Retinal pigment epithelial cell (primary cell): ENCODE data around the gene CSMD2.
A peak's percentile ranks its signal among the peaks of the same experiment; 100 is the strongest.

Experiments used
- DNase-seq: peaks from one replicate; pipeline ENCODE4 v3.0.0-alpha.2; 2010; ENCODE audit warnings: low read depth
- H3K4me3 ChIP-seq: 2 replicates; pipeline ENCODE4 v1.5.1; 2011; ENCODE audit warnings: mild to moderate bottlenecking, low read length, control low read depth, moderate library complexity
- CTCF ChIP-seq: conservative IDR thresholded peaks from 2 replicates; pipeline ENCODE4 v1.5.1; 2011; ENCODE audit warnings: low read depth, low read length, control low read depth, inconsistent platforms

The CSMD2 gene

GRCh38 chr1:33876970-33877650 lies 287.9 kb downstream of the CSMD2 start:
- H3K4me3 ChIP-seq: no peak overlapping the region
- no peak for DNase-seq
- no peak for TF ChIP-seq CTCF

GRCh38 chr1:33875862-33876261 lies 289.2 kb downstream of the CSMD2 start:
- H3K4me3 ChIP-seq: no peak overlapping the region
- DNase-seq: no peak
- TF ChIP-seq CTCF: no peak

GRCh38 chr1:33874636-33875035 lies 290.4 kb downstream of the CSMD2 start:
- no peak for TF ChIP-seq CTCF
- H3K4me3 ChIP-seq: no peak overlapping the region
- no peak for DNase-seq

GRCh38 chr1:33872683-33873082 lies 292.3 kb downstream of the CSMD2 start:
- no peak for DNase-seq
- TF ChIP-seq CTCF: no peak
- no peak overlapping the region for H3K4me3 ChIP-seq

- DNase-seq: no peak
- no peak for TF ChIP-seq CTCF
These were observed 292.8 kb downstream of the CSMD2 start for GRCh38 chr1:33872275-33872674.

GRCh38 chr1:33867684-33868083 lies 297.3 kb downstream of the CSMD2 start:
- DNase-seq: no peak
- H3K4me3 ChIP-seq: no peak overlapping the region
- TF ChIP-seq CTCF: no peak

More at GRCh38 chr1:33872275-33872674, 292.8 kb downstream of the CSMD2 start:
- H3K4me3 ChIP-seq: no peak overlapping the region

GRCh38 chr1:33866281-33866680 lies 298.7 kb downstream of the CSMD2 start:
- DNase-seq: peak; percentile 1
- TF ChIP-seq CTCF: no peak
- H3K4me3 ChIP-seq: no peak overlapping the region
